NCI-H446 treated with DMSO at 0.1 percent for 48 hours (cell line): Measurements from ENCODE around the gene MCF2L.

Source experiments
- DNase-seq: peaks from one replicate; lab custom pipeline; 2025; lab: John Stamatoyannopoulos, UW

Gene MCF2L

GRCh38 chr13:112979406-112979902 lies 10.4 kb downstream of the MCF2L start:
- DNase-seq = no peak

GRCh38 chr13:112980434-112980833 lies 11.4 kb downstream of the MCF2L start:
- no peak for DNase-seq

GRCh38 chr13:112981451-112981850 lies 12.4 kb downstream of the MCF2L start:
- no peak for DNase-seq

- DNase-seq = no peak
Observed at GRCh38 chr13:112982281-112983041, 13.4 kb downstream of the MCF2L start.

- no peak for DNase-seq
Observed at GRCh38 chr13:112983042-112983305, 14.0 kb downstream of the MCF2L start.

DNA sequence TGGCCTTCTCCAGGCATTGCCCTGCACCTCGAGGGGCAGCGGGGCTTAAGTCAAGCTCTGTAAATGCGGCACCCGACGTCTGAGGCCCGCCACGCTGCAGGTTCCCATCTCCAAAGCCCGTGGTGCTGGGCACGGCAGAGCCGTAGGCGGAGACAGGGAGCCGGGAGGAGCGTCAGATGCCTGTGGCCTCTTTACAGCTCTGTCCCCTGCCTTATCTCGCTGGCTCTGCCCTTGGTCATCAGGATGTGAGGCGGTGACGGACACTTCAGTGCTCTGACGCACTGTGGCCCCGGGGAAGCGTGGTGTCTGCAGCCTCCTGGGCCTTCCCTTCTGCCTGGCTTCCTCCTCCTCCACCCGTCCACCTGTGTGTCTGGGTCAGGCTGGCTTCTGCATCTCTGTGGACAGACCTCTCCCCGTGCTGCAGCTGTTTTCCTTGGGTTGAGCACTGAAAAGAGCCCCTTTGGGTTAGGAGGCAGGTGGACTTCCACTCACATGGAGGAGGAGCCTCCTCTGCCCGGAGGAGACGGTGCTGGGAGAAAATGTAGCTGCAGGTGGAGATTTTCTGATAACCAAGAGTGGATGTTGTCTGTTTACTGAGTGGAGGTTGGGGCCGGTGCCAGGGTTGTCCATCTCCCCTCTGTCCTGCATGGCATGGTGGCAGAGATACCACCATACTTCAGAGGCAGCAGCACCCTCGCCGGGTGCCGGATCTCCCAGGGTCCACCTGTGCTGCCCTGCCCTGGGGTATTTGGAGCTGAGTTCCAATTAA lies 14.6 kb downstream of the MCF2L start:
- no peak for DNase-seq

- DNase-seq = no peak
Observed at GRCh38 chr13:112984501-112984900, 15.5 kb downstream of the MCF2L start.

DNA sequence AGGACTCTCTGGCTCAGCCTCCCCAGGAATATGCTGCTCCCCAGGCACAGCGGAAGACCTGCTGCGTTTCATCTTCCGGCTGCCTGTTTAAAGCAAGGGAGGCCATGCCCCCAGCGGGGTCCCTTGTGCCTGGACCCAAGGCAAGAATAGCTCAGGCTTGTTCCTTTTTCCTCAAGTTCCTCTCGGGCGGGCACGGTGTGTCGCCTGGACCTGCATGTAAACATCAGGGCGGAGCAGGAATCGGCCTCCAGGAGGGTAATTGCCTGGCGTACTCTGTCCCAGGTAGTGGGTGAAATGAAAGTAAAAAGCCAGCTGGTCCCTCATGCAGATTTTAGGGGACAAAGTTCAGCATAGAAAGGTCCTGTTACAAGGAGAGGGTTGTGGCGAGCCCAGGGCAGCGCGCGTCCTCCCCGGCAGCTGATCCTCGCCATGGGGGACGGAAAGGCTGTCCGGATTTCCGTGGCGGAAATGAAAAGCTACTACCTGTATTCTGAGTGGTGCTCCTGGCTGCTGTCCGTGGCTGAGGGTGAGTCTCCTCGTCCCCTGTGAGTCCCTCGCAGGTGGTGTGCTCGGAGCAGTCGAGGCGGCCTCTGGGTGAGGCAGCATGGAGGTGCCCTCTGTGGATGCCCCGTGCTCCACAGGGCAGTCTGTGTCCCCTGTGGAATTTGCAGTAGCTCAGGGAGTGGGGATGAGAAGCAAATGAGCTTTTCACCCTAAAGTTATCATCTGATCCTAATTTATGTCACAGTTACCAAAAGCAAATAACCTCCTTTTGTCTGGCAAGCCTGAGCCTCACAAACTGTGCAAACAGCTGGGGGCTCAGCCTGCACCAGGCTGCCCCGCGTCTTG lies 16.2 kb downstream of the MCF2L start:
- no peak for DNase-seq

DNA sequence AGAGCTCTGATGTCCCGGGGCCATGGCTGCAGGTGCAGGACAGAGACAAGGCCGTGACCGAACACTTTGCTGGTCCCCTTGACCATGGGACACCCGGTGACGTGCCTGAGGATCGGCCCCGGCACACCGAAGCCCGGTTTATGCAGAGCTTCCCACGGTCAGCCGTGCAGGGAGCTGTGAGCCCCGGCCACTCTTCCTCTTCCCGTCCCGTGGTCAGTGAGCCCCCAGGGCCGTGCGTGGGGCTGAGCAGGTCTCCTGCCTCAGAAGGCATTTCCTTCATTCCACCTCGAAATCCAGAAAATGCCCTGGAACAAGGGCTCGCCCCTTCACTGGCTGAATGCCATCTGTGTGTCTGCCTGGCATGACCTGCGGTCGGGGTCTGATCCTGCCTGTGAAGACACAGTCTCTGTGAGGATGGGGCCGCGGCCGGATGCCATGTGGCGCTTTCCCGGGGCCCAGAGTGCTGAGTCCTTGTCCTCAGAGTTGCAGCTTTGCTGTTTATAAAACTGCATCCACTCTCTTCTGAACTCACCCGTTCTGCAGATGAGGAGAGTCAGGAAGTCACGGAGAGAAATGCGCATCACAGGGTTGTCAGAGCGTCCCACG lies 16.9 kb downstream of the MCF2L start:
- no peak for DNase-seq

GRCh38 chr13:112986470-112986869 lies 17.5 kb downstream of the MCF2L start:
- no peak for DNase-seq

DNA sequence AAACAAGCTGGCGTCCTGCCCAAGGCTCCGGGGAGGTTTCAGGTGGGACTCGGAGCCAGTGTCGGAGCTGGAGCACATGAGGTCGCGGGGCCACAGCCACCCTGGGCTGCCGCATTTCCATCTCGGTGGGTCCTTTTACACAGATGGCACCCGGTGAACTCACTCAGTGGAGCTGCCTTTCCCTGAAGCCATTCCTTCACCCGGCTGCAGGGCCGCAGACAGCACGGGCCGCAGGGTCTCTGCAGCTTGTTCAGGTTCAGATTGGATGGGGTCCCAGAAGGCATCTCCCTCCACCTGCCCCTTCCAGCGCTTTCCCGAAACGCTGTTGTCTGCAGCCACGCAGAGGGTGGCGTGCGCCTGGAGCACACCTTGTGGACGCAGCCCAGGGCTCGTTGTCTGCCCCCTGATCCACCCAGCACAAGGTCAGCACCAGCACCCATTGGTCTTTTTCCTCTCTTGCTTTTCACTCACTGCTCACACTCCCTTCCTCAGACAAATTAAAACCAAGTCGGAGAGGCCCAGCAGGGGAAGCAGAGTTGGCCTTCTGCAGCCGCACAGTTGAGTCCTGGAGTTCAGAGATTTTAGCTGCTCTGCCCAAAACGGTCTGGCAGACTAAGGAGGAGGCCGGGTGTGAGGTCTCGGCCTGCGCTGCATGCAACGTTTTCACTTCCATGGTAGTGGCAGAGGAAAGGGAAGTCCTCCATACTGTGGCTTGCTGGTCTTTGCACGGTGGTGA lies 18.1 kb downstream of the MCF2L start:
- no peak for DNase-seq

DNA sequence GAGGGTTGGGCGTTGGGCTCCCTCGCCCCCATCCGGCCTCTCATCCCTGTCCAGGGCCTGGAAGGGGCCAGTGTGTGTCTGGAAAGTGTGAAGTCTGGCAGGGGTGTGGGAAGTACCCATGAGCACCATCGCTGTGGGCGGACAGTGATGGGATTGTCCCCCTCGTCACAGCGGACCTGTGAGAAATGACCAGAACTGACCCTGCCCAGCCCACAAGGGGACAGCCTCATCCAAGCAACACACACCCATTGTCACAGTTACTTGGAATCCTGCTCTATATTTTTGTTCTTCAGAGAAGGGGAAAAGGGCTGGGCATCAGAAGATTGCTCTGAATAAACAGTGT lies 18.6 kb downstream of the MCF2L start:
- DNase-seq = no peak

DNA sequence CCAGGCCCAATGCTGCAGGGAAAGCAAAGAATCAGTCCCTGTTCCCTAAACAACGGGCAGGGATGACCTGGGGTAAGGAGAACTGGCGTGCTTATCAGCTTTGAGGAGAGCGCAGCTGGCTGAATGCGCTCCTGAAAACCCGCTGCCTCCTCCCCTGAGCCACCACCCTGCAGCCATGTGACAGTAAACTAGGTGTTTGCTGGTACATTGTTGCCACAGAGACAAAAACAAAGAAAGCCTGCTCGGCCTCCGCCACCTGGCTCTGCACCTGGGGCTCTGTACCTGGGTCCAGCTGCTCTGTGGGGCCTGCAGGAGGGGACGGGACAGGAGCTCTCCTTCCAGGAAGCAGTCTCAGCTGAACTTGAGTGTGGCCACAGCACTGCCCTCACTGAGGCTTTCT lies 21.8 kb downstream of the MCF2L start:
- DNase-seq = no peak

GRCh38 chr13:112991609-112992008 lies 22.6 kb downstream of the MCF2L start:
- DNase-seq = no peak

DNA sequence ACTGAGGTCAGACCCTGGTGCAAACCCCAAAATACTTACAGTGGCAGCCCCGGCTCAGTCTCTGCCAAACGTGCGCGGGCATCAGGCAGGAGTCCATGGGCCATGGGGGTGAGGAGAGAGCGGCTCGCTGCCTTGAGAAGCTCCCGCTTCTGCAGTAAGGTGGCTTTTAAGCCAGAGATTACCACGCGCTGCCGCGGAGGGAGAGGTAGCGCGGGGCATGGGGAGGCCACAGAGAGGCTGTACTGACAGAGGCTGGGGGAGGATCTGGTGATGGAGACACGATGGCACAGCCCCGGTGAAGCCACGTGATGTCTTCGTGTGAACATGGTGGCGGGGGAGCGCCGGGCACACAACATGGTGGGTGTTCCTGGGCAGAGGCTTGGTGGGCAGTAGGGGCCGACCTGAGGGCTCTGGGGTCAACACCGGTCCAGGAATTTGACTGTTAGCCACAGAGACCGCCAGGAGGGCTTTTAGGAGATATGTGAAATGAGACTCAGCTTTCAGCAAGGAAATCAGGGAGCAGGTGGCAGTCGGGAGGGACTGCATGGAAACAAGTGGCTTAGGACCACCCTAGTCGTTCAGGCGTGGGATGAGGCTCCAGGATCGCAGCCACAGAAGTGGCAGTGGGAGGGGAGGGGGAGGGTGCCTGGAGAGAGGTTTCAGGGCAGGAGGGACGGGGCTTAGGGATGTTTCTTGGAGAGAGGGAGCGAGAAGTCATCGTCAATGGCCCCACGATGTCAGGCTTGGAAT lies 24.1 kb downstream of the MCF2L start:
- DNase-seq = no peak

DNA sequence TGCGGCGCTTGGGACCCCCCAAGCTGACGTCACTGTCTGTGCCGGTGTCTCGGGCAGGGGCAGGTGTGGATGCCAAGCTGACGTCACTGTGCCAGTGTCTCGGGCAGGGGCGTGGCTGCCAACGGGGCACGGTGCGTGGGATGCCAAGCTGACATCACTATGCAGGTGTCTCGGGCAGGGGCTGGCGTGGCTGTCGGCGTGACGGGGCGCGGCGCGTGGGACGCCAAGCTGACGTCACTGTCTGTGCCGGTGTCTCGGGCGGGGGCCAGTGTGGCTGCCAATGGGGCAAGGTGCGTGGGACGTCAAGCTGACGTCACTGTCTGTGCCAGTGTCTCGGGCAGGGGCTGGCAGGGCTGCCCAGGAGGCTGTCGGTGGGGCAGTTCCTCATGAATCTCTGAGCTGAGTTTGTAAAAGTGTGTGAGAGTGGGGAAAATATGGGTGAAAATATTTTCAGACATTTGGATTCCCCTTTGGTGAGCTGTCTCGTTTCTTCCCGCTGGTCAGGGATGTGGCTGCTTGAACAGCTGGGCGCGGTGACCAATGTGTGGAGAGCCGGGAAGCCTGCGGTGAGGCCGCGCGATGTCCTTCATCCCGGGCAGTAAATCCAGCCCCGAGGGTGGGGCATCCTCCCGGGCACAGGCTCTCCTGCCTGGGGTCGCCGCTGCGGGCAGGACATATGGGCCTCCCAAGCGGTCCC lies 25.2 kb downstream of the MCF2L start:
- DNase-seq = no peak

- no peak for DNase-seq
Observed at GRCh38 chr13:112994781-112995355, 25.9 kb downstream of the MCF2L start.

- DNase-seq = no peak
Observed at GRCh38 chr13:112995395-112996191, 26.6 kb downstream of the MCF2L start.

GRCh38 chr13:112996671-112997091 lies 27.7 kb downstream of the MCF2L start:
- DNase-seq = no peak
